Activated CD4-positive, alpha-beta T cell treated with anti-CD3 and anti-CD28 coated beads, Interleukin-10, Interleukin-2, amounts not matched to agents 100 ng/mL and 50 ng/mL, durations not matched to agents 16 hours and 8 hours (primary cell): Measurements from ENCODE around the gene RDX.
A peak's percentile ranks its signal among the peaks of the same experiment; 100 is the strongest.
"Not testable (repeated sequence)": the region's sequence is repeated elsewhere in the genome, so short reads cannot be mapped to it uniquely, and the experiment has no call there.

ENCODE experiments used
- DNase-seq: peaks from one replicate; pipeline ENCODE4 v3.0.0-alpha.2; 2020

The RDX gene

DNA sequence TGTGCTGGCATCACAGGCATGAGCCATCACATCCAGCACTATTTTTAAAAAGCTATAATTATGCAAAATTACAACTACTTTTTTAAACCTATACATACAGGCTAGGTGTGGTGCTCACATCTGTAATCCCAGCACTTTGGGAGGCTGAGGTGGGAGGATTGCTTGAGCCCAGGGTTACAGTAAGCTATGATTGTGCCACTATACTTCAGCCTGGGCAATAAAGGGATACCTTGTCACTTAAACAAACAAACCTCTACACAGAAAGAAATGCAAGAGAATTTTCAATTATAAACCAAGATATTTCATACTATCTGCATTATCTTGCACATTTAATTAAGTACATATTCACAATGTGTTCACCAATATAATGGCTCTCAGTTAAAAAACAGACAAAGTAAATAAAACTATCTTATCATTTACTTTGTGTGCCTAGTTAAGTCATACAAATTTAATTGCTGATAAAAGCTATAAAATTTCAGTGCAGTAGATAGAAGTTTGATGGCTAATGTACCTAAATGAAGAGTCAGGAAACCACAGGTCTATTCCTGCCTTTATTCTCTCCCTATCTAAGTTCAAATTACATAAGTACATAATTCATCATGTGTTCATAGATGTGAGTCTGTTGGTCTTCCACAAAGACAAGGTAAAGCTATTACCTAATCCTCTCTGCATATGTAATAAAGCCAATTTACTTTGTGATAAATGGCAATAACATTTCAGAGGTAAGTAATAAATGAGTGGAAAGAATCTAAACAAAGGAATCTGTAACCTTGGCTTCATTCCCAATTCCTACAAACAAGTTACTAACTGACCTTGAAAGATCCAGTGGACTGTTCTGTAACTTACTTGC, 9.0 kb upstream of the RDX start:
- no peak for DNase-seq

GRCh38 chr11:110303414-110303826, 7.0 kb upstream of the RDX start:
- DNase-seq = no peak

GRCh38 chr11:110301577-110301976, 5.2 kb upstream of the RDX start:
- DNase-seq = no peak

DNA sequence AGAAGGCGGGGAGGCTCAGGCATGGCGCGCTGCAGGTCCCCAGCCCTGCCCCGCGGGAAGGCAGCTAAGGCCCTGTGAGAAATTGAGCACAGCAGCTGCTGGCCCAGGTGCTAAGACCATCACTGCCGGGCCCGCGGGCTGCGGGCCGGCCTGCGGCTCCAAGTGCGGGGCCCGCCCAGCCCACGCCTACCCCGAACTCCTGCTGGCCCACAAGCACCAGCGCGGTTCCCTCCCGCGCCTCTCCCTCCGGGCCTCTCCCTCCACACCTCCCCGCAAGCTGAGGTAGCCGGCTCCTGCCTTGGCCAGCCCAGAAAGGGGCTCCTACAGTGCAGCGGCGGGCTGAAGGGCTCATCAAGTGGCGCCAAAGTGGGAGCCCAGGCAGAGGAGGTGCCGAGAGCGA, 4.6 kb upstream of the RDX start:
- DNase-seq = no peak

DNA sequence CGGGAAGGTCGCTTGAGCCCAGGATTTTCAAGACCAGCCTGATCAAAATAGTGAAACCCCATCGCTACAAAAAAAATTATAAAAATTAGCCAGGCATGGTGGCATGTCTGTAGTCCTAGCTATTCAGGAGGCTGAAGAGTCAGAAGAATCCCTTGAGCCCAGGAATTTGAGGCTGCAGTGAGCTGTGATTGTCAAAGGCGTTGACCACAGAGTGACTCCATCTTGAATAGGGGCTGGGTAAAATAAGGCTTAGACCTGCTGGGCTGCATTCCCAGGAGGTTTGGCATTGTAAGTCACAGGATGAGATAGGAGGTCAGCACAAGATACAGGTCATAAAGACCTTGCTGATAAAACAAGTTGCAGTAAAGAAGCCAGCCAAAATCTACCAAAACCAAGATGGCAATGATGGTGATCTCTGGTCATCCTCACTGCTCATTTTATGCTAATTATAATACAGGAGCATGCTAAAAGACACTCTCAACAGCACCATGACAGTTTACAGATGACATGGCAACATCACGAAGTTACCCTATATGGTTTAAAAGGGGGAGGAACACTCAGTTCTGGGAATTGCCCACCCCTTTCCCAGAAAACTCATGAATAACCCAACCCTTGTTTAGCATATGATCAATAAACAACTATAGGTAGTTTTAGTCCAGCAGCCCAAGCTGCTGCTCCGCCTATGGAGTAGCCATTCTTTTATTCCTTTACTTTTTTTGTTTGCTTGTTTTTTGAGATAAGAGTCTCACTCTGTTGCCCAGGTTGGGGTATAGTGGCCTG, 2.8 kb upstream of the RDX start:
- peak; percentile 48 for DNase-seq

GRCh38 chr11:110298301-110298765, 1.9 kb upstream of the RDX start:
- no peak for DNase-seq

DNA sequence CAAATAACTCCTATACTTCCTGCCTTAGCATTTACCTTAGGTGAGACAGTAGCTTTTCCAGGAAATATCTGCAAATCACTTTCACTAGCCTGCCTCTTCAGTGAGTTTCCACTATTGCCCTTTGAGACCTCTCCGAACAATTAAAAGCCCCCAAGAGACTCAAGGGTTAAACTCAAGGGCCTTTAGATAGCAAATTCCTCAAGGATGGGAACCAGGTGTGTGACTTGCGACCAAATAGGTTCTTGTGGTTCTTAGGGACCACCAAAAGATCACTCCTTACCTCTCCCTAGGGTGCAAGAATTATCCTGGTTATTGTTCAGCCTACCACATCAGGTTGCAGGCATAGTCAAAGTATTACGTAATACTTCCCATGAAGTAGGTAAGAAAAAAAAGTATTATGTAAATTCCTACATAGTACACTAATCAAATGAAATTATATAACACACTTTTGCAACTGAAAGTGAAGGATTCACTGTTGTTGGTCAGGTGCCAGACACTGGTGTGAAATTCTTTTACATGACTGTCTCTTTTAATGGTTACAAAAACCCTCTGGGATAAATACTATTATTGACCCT, 1.4 kb upstream of the RDX start:
- DNase-seq = peak; percentile 32

- DNase-seq = no peak
Measured at GRCh38 chr11:110297076-110297725, 787 bp upstream of the RDX start.

DNA sequence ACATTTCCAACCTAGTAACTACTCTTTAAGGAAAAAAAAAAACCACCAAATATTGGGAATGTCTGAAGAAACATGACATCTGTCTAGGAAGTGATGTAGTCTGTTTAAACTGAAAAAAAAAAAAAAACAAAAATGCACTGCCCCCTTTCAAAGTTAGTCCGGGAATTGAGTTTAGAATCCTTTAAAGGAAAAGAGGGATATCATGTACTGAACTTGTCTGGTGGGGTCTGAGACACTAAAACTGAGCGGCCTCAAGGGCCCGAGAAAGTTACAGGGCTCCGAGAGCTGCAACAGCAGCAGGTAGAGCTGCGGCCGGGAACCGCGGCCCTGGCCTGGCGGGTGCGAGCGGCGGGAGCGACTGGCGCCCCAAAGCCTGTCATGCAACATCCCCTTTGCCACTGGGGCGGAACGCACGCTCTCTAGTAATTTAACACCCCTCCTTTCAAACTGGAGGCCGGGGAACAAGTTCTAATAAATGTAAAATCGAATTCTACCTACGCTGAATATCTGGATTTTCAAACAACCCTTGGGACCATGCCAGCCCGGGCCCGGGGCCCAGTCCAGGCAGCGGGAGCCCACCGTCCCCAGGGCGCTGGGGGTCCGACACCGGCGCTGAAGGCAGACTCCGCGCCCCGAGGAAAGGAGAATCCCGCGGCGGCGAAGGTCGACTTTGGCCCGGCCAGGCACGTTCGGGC, 736 bp downstream of the RDX start:
- DNase-seq = peak; percentile 72

DNA sequence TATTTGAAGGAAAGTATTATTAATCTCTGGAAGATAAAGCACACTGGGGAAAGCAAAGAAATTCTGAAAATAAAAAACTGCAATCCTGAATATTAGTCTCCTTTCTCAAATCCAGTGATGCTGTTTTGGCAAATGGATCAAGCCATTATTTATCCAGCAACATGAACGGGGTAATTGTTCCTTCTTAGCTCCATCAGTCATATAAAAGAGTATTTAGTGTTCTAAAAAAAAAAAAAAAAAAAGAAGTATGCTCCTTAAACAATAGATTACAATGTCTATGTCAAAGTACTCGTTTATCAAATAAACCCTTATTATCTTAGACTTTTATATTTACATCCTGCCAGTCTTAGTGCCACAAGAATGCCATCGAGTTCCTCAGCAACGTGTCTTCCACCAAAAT, 1.3 kb downstream of the RDX start:
- no peak for DNase-seq

DNA sequence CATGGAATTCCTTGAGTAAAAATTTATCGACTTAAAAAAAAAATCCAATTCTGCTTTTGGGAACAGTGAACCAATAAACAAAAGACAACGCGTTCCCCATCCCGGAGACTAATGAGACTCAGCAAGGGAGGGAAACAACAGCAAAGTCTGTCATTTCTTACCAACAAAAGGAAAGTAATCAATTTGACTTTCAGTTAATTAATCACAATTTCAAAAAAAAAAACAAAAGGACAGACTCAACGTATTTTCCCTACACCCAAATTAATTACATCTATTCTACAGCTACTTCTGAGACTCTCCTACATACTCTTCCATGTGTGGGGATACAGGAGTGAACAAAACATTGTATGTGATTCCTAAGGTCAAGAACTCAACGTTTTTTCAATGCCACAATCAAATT, 1.9 kb downstream of the RDX start:
- DNase-seq = no peak

DNA sequence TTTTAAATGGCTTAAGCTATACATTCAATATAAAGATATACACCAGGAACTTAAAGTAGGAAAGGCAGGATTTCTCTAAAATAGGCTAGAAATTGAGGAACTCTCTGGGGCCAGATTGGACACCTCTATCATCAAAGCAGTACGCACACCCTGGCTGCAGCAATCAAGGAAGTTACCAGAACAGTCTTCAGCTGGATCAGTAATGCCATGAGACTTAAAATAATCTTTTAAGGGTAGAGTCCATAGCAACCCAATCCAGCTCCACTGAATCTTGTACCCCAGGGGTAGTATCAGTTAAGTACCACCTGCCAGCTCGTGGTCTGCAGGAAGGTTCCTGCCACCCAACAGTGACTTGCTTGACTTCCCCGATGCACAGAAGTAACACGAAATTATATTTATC, 3.0 kb downstream of the RDX start:
- DNase-seq = no peak

- DNase-seq = not testable (repeated sequence)
Measured at GRCh38 chr11:110292146-110292545, 4.3 kb downstream of the RDX start.

DNA sequence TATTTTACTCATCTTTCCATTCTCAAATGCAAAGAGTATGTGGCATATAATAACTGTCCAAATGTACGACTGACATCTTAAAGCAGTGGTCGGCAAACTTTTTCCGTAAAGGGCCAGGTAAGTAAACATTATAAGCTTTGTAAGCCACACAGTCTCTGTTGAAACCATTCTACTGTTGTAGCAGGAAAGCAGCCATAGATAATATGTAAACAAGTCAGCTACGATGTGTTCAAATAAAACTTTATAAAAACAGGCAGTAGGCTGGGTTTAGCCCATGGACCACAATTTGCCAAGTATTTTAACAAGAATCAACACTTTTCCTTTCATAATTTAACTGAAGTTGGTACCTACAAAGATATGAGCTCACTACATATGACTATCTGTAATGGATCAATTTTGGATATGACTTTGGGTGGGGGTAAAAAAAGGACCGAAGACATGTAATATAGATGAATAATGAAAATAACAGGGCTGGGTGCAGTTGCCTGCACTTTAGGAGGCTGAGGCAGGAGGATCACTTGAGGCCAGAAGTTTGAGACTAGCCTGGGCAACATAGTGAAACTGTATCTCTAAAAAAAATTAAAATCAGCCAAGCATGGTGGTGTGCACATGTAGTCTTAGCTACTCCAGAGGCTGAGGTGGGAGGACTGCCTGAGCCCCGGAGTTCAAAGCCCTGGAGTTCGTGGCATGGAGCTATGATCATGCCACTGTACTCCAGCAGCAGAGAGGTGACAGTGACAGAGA, 5.7 kb downstream of the RDX start:
- no peak for DNase-seq

- DNase-seq = no peak
Measured at GRCh38 chr11:110289472-110289871, 6.9 kb downstream of the RDX start.

DNA sequence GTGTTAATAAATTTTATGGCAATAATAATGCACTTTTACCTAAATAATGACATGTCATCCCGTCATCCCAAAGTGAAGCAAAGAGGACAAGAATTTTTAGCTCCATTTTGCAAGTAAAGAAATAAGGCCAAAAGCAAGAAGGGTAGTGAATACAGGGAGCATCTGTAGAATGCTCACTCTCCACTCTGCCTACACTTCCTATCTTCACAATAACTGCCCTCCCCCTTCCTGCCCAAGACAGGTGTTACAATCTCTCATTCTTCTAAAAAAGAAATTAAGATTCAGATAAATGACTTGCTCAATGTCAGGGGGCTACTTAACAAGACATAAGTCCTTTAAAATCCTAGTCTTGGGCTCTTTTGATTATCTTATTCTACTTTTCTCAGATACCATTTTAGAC, 8.9 kb downstream of the RDX start:
- DNase-seq = no peak

DNA sequence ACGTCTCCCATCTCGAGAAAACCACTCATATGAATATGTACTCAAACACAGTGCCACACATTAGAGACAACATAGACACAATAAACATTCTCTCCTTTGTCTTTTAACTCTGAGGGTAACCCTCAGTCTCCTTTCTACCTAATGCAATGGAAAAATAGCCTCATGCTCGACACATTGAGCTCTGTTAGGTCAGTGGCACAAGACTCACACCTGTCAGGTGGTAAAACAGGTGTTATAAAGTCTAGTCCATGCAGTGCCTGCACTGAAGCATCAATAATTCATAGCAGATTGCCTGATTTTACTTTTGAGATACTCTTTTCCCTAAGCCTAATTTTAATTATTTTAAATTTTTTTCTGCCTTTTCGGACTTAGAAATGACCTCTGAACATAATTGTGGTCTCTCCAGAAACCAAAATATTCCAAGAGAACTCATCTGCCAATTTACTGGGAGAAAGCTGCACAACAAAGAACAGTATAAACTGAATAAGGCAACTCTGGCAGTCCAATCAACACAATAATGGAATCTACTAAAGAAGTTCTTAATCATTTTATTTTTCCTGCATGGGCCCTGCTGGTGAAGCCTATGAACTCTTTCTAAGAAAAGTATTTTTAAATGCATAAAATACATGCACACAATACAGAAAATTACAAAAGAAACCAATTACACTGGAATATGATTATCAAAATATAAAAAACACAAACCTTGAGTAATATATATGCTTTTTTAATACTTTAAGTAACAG, 9.9 kb downstream of the RDX start:
- no peak for DNase-seq

DNA sequence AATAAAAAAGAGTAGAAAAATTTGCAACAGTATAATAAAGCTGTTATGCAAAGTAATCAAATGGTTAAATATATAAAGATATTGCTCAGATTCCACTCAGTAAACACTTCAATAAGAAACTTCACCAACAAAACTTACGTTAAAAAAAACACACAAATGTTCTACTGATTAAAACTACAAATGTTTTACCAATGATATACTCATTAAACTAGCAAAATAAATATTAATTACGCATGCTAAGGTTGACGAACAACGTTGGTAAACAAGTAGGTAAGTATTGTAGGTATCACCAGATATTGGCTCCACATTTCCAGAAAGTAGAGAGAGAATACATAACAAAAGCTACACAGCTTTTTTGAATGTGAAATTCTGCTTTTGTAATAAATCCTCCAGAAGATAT, 12.6 kb downstream of the RDX start:
- DNase-seq = no peak

- DNase-seq = not testable (repeated sequence)
Measured at GRCh38 chr11:110280595-110280994, 15.8 kb downstream of the RDX start.

DNA sequence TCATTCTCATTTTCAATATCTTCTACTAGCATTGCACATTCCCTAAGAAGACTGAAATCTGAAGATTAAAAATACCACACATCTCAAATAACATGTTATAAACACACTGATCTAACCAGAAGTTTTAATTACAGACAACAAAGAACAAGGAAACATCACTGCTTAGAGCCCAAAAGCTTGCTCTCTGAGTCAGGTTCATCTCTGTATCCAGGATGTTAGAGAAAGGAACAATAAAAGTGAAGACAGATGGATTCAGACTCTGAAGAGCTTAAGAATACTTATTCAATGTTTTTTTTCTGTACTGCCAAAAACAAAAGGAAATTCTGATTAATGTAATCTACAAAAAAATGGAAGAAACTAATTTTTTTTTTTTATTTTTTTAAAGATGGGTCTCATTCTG, 16.5 kb downstream of the RDX start:
- DNase-seq = no peak

DNA sequence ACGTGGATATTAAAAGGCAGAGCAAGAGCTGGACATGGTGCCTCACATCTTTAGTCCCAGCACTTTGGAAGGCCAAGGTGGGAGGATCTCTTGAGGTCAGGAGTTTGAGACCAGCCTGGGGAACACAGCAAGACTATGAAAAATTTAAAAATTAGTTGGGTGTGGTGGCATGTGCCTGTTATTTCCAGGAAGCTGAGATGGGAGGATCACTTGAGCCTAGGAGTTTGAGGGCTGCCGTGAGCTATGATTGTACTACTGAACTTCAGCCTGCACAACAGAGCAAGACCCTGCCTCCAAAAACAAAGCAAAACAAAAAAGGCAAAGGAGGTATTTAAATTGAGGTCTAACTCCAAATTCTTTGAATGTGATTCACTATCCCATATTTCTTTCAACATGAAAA, 23.5 kb downstream of the RDX start:
- DNase-seq = no peak
